ENCODE results near the gene NUP35. TPM values are rescaled to one million over a fixed set of nuclear protein-coding genes. Genes with fewer than 3 reads are reported as not detected.

Gene NUP35
- total RNA-seq, 4 donors from 2014 or later = 0.75 to 29.1 (median 8.0) TPM

DNA sequence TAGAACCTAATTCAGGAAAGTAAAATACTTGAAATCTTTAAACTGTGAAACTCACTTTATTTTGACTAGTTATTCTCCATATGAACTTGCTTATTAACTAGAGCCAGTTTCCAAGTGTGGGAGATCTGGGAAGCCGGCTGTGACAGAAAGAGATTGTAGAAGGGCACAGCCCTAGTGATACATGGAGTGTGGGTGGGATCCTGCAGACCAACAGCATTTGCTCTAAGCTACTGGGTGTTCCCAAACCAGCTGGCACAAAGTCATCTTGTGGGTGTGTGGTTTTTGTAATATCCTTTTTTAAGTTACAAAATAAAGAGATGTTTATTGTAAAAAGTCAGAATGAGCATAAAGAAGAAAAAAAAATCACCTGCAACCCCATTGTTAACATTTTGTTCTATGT, 42.3 kb upstream of the NUP35 start:
- TF ChIP-seq POLR2AphosphoS5 (IDR thresholded peaks at IDR 0.05) = no peak
- no peak for TF ChIP-seq EP300 (IDR thresholded peaks at IDR 0.05; ENCODE audit: low read depth)
- TF ChIP-seq POLR2A (IDR thresholded peaks at IDR 0.05) = no peak
- TF ChIP-seq, protein P1, sequence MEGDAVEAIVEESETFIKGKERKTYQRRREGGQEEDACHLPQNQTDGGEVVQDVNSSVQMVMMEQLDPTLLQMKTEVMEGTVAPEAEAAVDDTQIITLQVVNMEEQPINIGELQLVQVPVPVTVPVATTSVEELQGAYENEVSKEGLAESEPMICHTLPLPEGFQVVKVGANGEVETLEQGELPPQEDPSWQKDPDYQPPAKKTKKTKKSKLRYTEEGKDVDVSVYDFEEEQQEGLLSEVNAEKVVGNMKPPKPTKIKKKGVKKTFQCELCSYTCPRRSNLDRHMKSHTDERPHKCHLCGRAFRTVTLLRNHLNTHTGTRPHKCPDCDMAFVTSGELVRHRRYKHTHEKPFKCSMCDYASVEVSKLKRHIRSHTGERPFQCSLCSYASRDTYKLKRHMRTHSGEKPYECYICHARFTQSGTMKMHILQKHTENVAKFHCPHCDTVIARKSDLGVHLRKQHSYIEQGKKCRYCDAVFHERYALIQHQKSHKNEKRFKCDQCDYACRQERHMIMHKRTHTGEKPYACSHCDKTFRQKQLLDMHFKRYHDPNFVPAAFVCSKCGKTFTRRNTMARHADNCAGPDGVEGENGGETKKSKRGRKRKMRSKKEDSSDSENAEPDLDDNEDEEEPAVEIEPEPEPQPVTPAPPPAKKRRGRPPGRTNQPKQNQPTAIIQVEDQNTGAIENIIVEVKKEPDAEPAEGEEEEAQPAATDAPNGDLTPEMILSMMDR (IDR thresholded peaks at IDR 0.05) = no peak
- no peak for DNase-seq
- 37 to 50% methylated on average over 1 of the region's 1 CpG for WGBS, 2 donors (ENCODE audit: low coverage in 1 of 2)

DNA sequence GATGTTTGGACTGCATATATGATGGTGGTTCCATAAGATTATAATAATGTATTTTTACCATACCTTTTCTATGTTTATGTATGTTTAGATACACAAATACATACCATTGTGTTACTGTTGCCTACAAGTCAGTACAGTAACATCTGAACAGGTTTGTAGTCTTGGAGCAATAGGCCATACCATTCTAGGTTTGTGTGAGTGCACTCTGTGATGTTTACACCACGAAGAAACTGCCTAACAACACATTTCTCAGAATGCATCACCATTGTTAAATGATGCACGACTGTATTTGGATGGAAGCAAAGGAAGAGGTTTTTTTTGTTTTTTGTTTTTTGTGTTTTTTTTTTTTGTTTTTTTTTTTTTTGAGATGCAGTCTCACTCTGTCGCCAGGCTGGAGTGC, 36.2 kb upstream of the NUP35 start:
- WGBS, 2 donors (ENCODE audit: low coverage in 1 of 2) = 71 to 72% methylated on average over 3 of the region's 3 CpGs
- intact Hi-C loops (cut with DNase I; ENCODE audit: low total_unique reads) (no loop called here), in situ Hi-C loops (cut with MboI; ENCODE audit: low pct_ligation_motif_present in 1 of 4, low pct_unique_long_range_greater_than_20kb in 1 of 4, low sequenced_read_pairs in 3 of 4) (no loop called here)
- no peaks in the 10 kb centered on the region for H3K4me1 ChIP-seq
- TF ChIP-seq POLR2A (IDR thresholded peaks at IDR 0.05) (no peak), POLR2AphosphoS5 (IDR thresholded peaks at IDR 0.05) (no peak), EP300 (IDR thresholded peaks at IDR 0.05; ENCODE audit: low read depth) (no peak)
- TF ChIP-seq, protein P1 (IDR thresholded peaks at IDR 0.05) = no peak
- DNase-seq = no peak
- H3K9me3 ChIP-seq = no peaks in the 10 kb centered on the region
- no peaks in the 10 kb centered on the region for H3K36me3 ChIP-seq
- H3K27ac ChIP-seq = no peak overlapping the region
- H3K27me3 ChIP-seq = no peaks in the 10 kb centered on the region
- H3K4me3 ChIP-seq = no peak overlapping the region

More for the DNA sequence above, 42.3 kb upstream of the NUP35 start:
- Histone ChIP-seq H3K36me3 (no peaks in the 10 kb centered on the region), H3K4me3 (no peak overlapping the region), H3K27me3 (no peaks in the 10 kb centered on the region), H3K27ac (no peak overlapping the region), H3K9me3 (no peaks in the 10 kb centered on the region), H3K4me1 (peaks cover 0 to 13% (median 9%) of the 10 kb centered on the region in 4 donors)
- in situ Hi-C loops (cut with MboI; ENCODE audit: low pct_ligation_motif_present in 1 of 4, low pct_unique_long_range_greater_than_20kb in 1 of 4, low sequenced_read_pairs in 3 of 4) (no loop called here), intact Hi-C loops (cut with DNase I; ENCODE audit: low total_unique reads) (no loop called here)

DNA sequence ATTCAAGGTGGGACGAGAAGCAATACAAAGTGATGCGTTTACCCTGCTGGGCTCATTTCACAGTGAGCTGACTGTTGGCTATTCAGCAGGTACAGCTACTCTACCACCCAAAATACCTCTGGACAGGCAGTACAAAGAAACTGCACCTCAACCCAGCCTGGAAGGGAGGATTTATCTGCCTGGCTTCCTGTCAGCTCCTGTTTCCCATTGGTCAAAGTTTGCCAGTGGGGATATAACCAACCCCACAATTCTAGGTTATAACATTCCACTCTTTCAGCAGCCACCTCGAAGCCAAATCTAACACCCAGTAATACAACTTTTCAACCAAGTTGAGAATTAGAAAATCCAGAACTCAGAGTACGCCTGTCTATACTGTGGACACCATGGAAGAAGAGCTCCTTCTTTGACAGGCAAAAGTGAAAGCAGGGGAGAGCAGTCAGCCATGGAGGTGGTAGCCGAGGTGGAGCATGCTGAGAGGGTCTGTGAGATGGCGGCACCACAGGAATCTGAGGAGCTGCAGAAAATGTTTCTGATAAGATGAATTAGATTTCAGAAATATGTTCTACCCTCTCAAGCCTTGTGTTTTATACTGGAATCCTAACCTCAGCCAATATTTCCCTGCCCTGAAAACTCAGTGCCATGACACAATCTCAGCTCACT, 34.9 kb upstream of the NUP35 start:
- TF ChIP-seq, protein P1 (IDR thresholded peaks at IDR 0.05) = no peak
- TF ChIP-seq POLR2A (IDR thresholded peaks at IDR 0.05) = no peak
- 88 to 90% methylated on average over 2 to 6 of the region's 6 CpGs for WGBS, 2 donors (ENCODE audit: low coverage in 1 of 2)
- H3K36me3 ChIP-seq = no peaks in the 10 kb centered on the region
- no peak overlapping the region for H3K27ac ChIP-seq
- intact Hi-C loops (cut with DNase I; ENCODE audit: low total_unique reads) = no loop called here
- DNase-seq = no peak
- H3K4me3 ChIP-seq = no peak overlapping the region
- H3K9me3 ChIP-seq = no peaks in the 10 kb centered on the region
- in situ Hi-C loops (cut with MboI; ENCODE audit: low pct_ligation_motif_present in 1 of 4, low pct_unique_long_range_greater_than_20kb in 1 of 4, low sequenced_read_pairs in 3 of 4) = no loop called here
- H3K4me1 ChIP-seq = no peaks in the 10 kb centered on the region
- H3K27me3 ChIP-seq = no peaks in the 10 kb centered on the region

GRCh38 chr2:183091318-183091953, 32.8 kb upstream of the NUP35 start:
- no peaks in the 10 kb centered on the region for H3K4me1 ChIP-seq
- no peaks in the 10 kb centered on the region for H3K27me3 ChIP-seq
- H3K27ac ChIP-seq = no peak overlapping the region
- no peaks in the 10 kb centered on the region for H3K9me3 ChIP-seq
- DNase-seq = no peak
- WGBS, 2 donors (ENCODE audit: low coverage in 1 of 2) = 90 to 100% methylated on average over 4 to 7 of the region's 7 CpGs
- TF ChIP-seq POLR2AphosphoS5 (IDR thresholded peaks at IDR 0.05) = no peak
- TF ChIP-seq POLR2A (IDR thresholded peaks at IDR 0.05) = no peak
- TF ChIP-seq EP300 (IDR thresholded peaks at IDR 0.05; ENCODE audit: low read depth) = no peak
- TF ChIP-seq, protein P1 (IDR thresholded peaks at IDR 0.05) = no peak
- no peak overlapping the region for H3K4me3 ChIP-seq
- H3K36me3 ChIP-seq = no peaks in the 10 kb centered on the region
- intact Hi-C loops (cut with DNase I; ENCODE audit: low total_unique reads) = no loop called here
- in situ Hi-C loops (cut with MboI; ENCODE audit: low pct_ligation_motif_present in 1 of 4, low pct_unique_long_range_greater_than_20kb in 1 of 4, low sequenced_read_pairs in 3 of 4) = no loop called here

Measured in transverse colon (tissue), 4 donors.